GM03348 (cell line): ENCODE measurements around the gene CDH13.

Experiments used
- DNase-seq: peaks from one replicate; pipeline ENCODE4 v3.0.0; 2012; ENCODE audit warnings: low spot score

Gene CDH13

GRCh38 chr16:83515395-83515794 is 888.6 kb downstream of the CDH13 start:
- DNase-seq, result no peak

- DNase-seq, result no peak
Observed at GRCh38 chr16:83516931-83517330, 890.2 kb downstream of the CDH13 start.

GRCh38 chr16:83517398-83517797 is 890.6 kb downstream of the CDH13 start:
- no peak for DNase-seq

GRCh38 chr16:83520596-83520995 is 893.8 kb downstream of the CDH13 start:
- no peak for DNase-seq

- DNase-seq, result peak; percentile 79
Observed at GRCh38 chr16:83530293-83530692, 903.5 kb downstream of the CDH13 start.

- DNase-seq, result no peak
Observed at GRCh38 chr16:83532634-83533033, 905.9 kb downstream of the CDH13 start.

GRCh38 chr16:83533193-83533592 is 906.4 kb downstream of the CDH13 start:
- DNase-seq, result no peak

GRCh38 chr16:83538707-83539106 is 911.9 kb downstream of the CDH13 start:
- DNase-seq, result no peak

GRCh38 chr16:83539736-83540490 is 913.1 kb downstream of the CDH13 start:
- DNase-seq, result no peak

GRCh38 chr16:83541231-83541630 is 914.5 kb downstream of the CDH13 start:
- DNase-seq, result no peak

GRCh38 chr16:83542491-83542890 is 915.7 kb downstream of the CDH13 start:
- DNase-seq, result no peak

GRCh38 chr16:83549316-83550182 is 922.8 kb downstream of the CDH13 start:
- peak; percentile 20 for DNase-seq

GRCh38 chr16:83550183-83550569 is 923.4 kb downstream of the CDH13 start:
- no peak for DNase-seq

GRCh38 chr16:83552228-83552627 is 925.5 kb downstream of the CDH13 start:
- DNase-seq, result peak; percentile 49

GRCh38 chr16:83552930-83553329 is 926.2 kb downstream of the CDH13 start:
- no peak for DNase-seq

GRCh38 chr16:83554096-83554495 is 927.3 kb downstream of the CDH13 start:
- DNase-seq, result peak; percentile 20

- DNase-seq, result no peak
Observed at GRCh38 chr16:83554540-83554939, 927.8 kb downstream of the CDH13 start.

GRCh38 chr16:83561876-83562275 is 935.1 kb downstream of the CDH13 start:
- DNase-seq, result peak; percentile 30

- DNase-seq, result no peak
Observed at GRCh38 chr16:83568345-83568744, 941.6 kb downstream of the CDH13 start.

GRCh38 chr16:83574388-83574787 is 947.6 kb downstream of the CDH13 start:
- DNase-seq, result peak; percentile 44

GRCh38 chr16:83577078-83577745 is 950.4 kb downstream of the CDH13 start:
- DNase-seq, result no peak

GRCh38 chr16:83578171-83578570 is 951.4 kb downstream of the CDH13 start:
- no peak for DNase-seq

- DNase-seq, result no peak
Observed at GRCh38 chr16:83579027-83579426, 952.3 kb downstream of the CDH13 start.
